K562 (cell line): ENCODE data around the gene RPS6KL1. TPM values are rescaled to one million over a fixed set of nuclear protein-coding genes. Genes with fewer than 3 reads are reported as not detected.

ENCODE experiments used
- ATAC-seq: fragments of 200-7000 bp; cut with Tn5 transposase; 3 replicates; pipeline ENCODE4 v1.9.1; 2020; ENCODE audit warnings: moderate library complexity
- BruUV-seq: library from RNA; stranded (reverse); fragments of 400-500 nt; replicated peaks from 2 replicates; lab custom pipeline; 2021; lab: Mats Ljungman, UMichigan
- CTCF ChIA-PET: fragments of 300-600 bp; formaldehyde crosslinking; extraction: SDS; loops from one replicate; lab custom pipeline; 2021; ENCODE audit warnings: low intra/inter-chr PET ratio; lab: Yijun Ruan, JAX
- POLR2A ChIA-PET: fragments of 300-600, 350-650 bp; sonication (Branson Sonifier 250); formaldehyde crosslinking; extraction: SDS; loops from one replicate; lab custom pipeline; 2021; ENCODE audit warnings: antibody characterized with exemption, inconsistent platforms; lab: Yijun Ruan, JAX
- DNase-seq, 4 experiments: peaks; one replicate each; pipeline versions ENCODE4 v3.0.0 to v3.0.0-alpha.2; 2011 to 2018; ENCODE audit warnings: low spot score in 3 of 4, mixed read lengths in 3 of 4; ENCODE audit errors: extremely low read depth in 1 of 4
- FAIRE-seq: peaks from 2 replicates; lab custom pipeline; 2011; peaks lifted over from hg19 to GRCh38; lab: Jason Lieb, UNC
- H2AFZ ChIP-seq: 2 replicates; pipeline ENCODE4 v1.6.0; 2011; ENCODE audit warnings: low read depth, low read length, control low read depth, inconsistent platforms
- H3K27ac ChIP-seq: fragments of 200-600 bp; 3 replicates; pipeline ENCODE4 v1.8.0; 2011; ENCODE audit warnings: low read depth, mild to moderate bottlenecking, control low read depth, inconsistent platforms, low read length, moderate library complexity, mixed read lengths; ENCODE audit errors: extremely low read depth
- H3K27me3 ChIP-seq, 2 experiments: fragments of 300-600 bp in 1 of 2; 2 replicates in 1 of 2; 3 replicates in 1 of 2; pipeline versions ENCODE4 v1.6.0 to v1.8.0; 2011; ENCODE audit warnings: inconsistent platforms in 2 of 2, low read length in 2 of 2, mild to moderate bottlenecking in 1 of 2, mixed read lengths in 1 of 2, moderate library complexity in 1 of 2; ENCODE audit not compliant: control insufficient read depth in 2 of 2, insufficient read depth in 2 of 2
- H3K36me3 ChIP-seq: fragments of 300-600 bp; 3 replicates; pipeline ENCODE4 v1.8.0; 2011; ENCODE audit warnings: mild to moderate bottlenecking, low read length, inconsistent platforms; ENCODE audit not compliant: control insufficient read depth, insufficient read depth
- H3K4me1 ChIP-seq, 2 experiments: fragments of 200-600 bp in 1 of 2; replicated peaks in 1 of 2; 2 replicates in 1 of 2; 3 replicates in 1 of 2; pipeline versions ENCODE4 v1.5.1 to v1.8.0; 2011; ENCODE audit warnings: inconsistent platforms in 2 of 2, low read length in 2 of 2, mild to moderate bottlenecking in 1 of 2, mixed read lengths in 1 of 2, moderate library complexity in 1 of 2; ENCODE audit not compliant: control insufficient read depth in 2 of 2, insufficient read depth in 2 of 2
- H3K4me2 ChIP-seq: 2 replicates; pipeline ENCODE4 v1.6.1; 2011; ENCODE audit warnings: low read length, control low read depth, inconsistent platforms, mixed read lengths; ENCODE audit not compliant: insufficient read depth
- H3K4me3 ChIP-seq: fragments of 200-600 bp; sonication (generic), shearing (Covaris generic); 2 replicates; pipeline ENCODE4 v1.5.1; 2016; ENCODE audit warnings: control low read depth, inconsistent platforms
- H3K79me2 ChIP-seq: fragments of 200-600 bp; 3 replicates; pipeline ENCODE4 v1.8.0; 2011; ENCODE audit warnings: low read length, inconsistent platforms; ENCODE audit not compliant: control insufficient read depth, insufficient read depth
- H3K9ac ChIP-seq, 2 experiments: 2 replicates each; pipeline versions ENCODE4 v1.6.0 to v1.6.1; 2011; ENCODE audit warnings: low read depth in 2 of 2, low read length in 2 of 2, control low read depth in 1 of 2, inconsistent platforms in 1 of 2, mild to moderate bottlenecking in 1 of 2, mixed read lengths in 1 of 2; ENCODE audit not compliant: insufficient read depth in 1 of 2
- H3K9me1 ChIP-seq: one replicate; pipeline ENCODE4 v1.6.0; 2011; ENCODE audit warnings: inconsistent platforms, mild to moderate bottlenecking, low read length, moderate library complexity; ENCODE audit not compliant: control insufficient read depth, insufficient read depth
- H3K9me3 ChIP-seq: replicated peaks from 2 replicates; pipeline ENCODE4 v1.5.1; 2011; ENCODE audit warnings: low read depth, low read length, inconsistent platforms; ENCODE audit not compliant: control insufficient read depth, insufficient read depth
- H4K20me1 ChIP-seq: replicated peaks from 2 replicates; pipeline ENCODE4 v1.6.1; 2011; ENCODE audit warnings: low read length, inconsistent platforms, mixed read lengths; ENCODE audit not compliant: control insufficient read depth, insufficient read depth
- ESRRB ChIP-seq: fragments of 250-450 bp; sonication (Bioruptor Pico); IDR thresholded peaks from 2 replicates; pipeline ENCODE4 v1.5.0; 2020; ENCODE audit warnings: mild to moderate bottlenecking, moderate library complexity, borderline replicate concordance
- KDM2B ChIP-seq: fragments of 250-450 bp; sonication (Bioruptor Pico); IDR thresholded peaks from 2 replicates; pipeline ENCODE4 v1.8.0; 2021; ENCODE audit warnings: mild to moderate bottlenecking, moderate library complexity
- KDM5B ChIP-seq: fragments of 200-600 bp; sonication (generic); IDR thresholded peaks from 2 replicates; pipeline ENCODE4 v1.6.1; 2012; ENCODE audit warnings: low read depth, mild to moderate bottlenecking, moderate library complexity, low read length, control low read depth, inconsistent platforms; ENCODE audit not compliant: insufficient replicate concordance
- MTA1 ChIP-seq: fragments of 450-650 bp; IDR thresholded peaks from 2 replicates; pipeline ENCODE4 v1.6.1; 2017; ENCODE audit warnings: borderline replicate concordance
- NCOA6 ChIP-seq: fragments of 450-650 bp; IDR thresholded peaks from 2 replicates; pipeline ENCODE4 v1.6.1; 2017; ENCODE audit warnings: mild to moderate bottlenecking
- NFIC ChIP-seq: fragments of 450-650 bp; IDR thresholded peaks from 2 replicates; pipeline ENCODE4 v1.6.1; 2017; ENCODE audit warnings: mild to moderate bottlenecking, inconsistent platforms
- POLR2G ChIP-seq: fragments of 200-400 bp; formaldehyde crosslinking; IDR thresholded peaks from 2 replicates; pipeline ENCODE4 v1.6.1; 2017; ENCODE audit warnings: low read depth, mild to moderate bottlenecking, antibody characterized with exemption, low read length, moderate library complexity
- POLR3G ChIP-seq: IDR thresholded peaks from 2 replicates; pipeline ENCODE4 v1.6.1; 2011; ENCODE audit not compliant: insufficient read length, insufficient replicate concordance; ENCODE audit errors: extremely low read depth
- RNF219 ChIP-seq: fragments of 250-450 bp; sonication (Bioruptor Pico); IDR thresholded peaks from 2 replicates; pipeline ENCODE4 v1.5.0; 2022; ENCODE audit warnings: mild to moderate bottlenecking
- ZFX ChIP-seq: sonication (generic); formaldehyde crosslinking; IDR thresholded peaks from 2 replicates; pipeline ENCODE4 v1.8.0; 2022; ENCODE audit warnings: mild to moderate bottlenecking, missing genetic modification reagents, moderate library complexity
- ZNF134 ChIP-seq: fragments of 250-450 bp; sonication (Bioruptor Pico); conservative IDR thresholded peaks from 2 replicates; pipeline ENCODE4 v1.4.0; 2020
- WGBS: fragments of 100-300 bp; shearing (Covaris generic); methylation state at CpG from one replicate; pipeline ENCODE4 v1.1.6; 2016; ENCODE audit warnings: low coverage, mixed read lengths; ENCODE audit not compliant: insufficient coverage; ENCODE audit errors: missing lambda C conversion rate; 5-methylcytosine and 5-hydroxymethylcytosine counted together
- in situ Hi-C: fragments of 300-500 bp; cut with MboI; formaldehyde crosslinking; loops from 4 replicates; pipeline ENCODE4 v1.15.0; 2018; ENCODE audit warnings: inconsistent platforms, mixed read lengths
- intact Hi-C: fragments of 100-400 bp; cut with micrococcal nuclease; formaldehyde crosslinking; loops from 2 replicates; pipeline ENCODE4 v1.14.2; 2022
- polyA plus RNA-seq, 8 experiments: library from polyadenylated mRNA; depleted of rRNA in 4 of 8; stranded (reverse) in 5 of 8; unstranded in 3 of 8; fragments of >200 nt; fragmentation: Nextera tagmentation in 2 of 8; fragmentation: Illumina TruSeq in 1 of 8; extraction: Ambion mirVana in 2 of 8; extraction: Trizol in 1 of 8; gene quantifications; 2 replicates each; pipeline versions ENCODE4 v1.2.1 to v1.2.3, GENCODE V29; 2011 to 2014; ENCODE audit warnings: inconsistent platforms in 1 of 8, missing spikeins in 1 of 8
- total RNA-seq, 7 experiments: library from RNA; depleted of rRNA in 6 of 7; stranded (reverse); fragments of >200 nt in 6 of 7; fragmentation: Illumina TruSeq in 2 of 7; extraction: Trizol in 2 of 7; gene quantifications; 2 replicates each; pipeline versions ENCODE4 v1.2.1 to v1.2.3, GENCODE V29; 2011 to 2021; ENCODE audit warnings: low replicate concordance in 1 of 7
- TF ChIP-seq, protein P1 (sequence below): sonication (generic); formaldehyde crosslinking; IDR thresholded peaks from 2 replicates; pipeline ENCODE4 v1.8.0; 2022; ENCODE audit warnings: mild to moderate bottlenecking, low read depth, missing genetic modification reagents
- TF ChIP-seq, protein P2 (sequence below): fragments of 450-650 bp; IDR thresholded peaks from 2 replicates; pipeline ENCODE4 v1.6.1; 2018; ENCODE audit not compliant: partially characterized antibody

Gene RPS6KL1
- total and polyA plus RNA-seq, 9 of the 15 experiments (the other 6 are each of a cell fraction or from before 2014, with no cell fraction given): 0.91 to 15.5 (median 8.1) TPM

GRCh38 chr14:74956027-74956279 lies 32.9 kb upstream of the RPS6KL1 start (continued):
- TF ChIP-seq, protein P1, sequence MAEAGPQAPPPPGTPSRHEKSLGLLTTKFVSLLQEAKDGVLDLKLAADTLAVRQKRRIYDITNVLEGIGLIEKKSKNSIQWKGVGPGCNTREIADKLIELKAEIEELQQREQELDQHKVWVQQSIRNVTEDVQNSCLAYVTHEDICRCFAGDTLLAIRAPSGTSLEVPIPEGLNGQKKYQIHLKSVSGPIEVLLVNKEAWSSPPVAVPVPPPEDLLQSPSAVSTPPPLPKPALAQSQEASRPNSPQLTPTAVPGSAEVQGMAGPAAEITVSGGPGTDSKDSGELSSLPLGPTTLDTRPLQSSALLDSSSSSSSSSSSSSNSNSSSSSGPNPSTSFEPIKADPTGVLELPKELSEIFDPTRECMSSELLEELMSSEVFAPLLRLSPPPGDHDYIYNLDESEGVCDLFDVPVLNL (CRISPR knock-in tag): no peak
- TF ChIP-seq ZNF134 (CRISPR knock-in tag) (no peak), ESRRB (CRISPR knock-in tag) (no peak)

DNA sequence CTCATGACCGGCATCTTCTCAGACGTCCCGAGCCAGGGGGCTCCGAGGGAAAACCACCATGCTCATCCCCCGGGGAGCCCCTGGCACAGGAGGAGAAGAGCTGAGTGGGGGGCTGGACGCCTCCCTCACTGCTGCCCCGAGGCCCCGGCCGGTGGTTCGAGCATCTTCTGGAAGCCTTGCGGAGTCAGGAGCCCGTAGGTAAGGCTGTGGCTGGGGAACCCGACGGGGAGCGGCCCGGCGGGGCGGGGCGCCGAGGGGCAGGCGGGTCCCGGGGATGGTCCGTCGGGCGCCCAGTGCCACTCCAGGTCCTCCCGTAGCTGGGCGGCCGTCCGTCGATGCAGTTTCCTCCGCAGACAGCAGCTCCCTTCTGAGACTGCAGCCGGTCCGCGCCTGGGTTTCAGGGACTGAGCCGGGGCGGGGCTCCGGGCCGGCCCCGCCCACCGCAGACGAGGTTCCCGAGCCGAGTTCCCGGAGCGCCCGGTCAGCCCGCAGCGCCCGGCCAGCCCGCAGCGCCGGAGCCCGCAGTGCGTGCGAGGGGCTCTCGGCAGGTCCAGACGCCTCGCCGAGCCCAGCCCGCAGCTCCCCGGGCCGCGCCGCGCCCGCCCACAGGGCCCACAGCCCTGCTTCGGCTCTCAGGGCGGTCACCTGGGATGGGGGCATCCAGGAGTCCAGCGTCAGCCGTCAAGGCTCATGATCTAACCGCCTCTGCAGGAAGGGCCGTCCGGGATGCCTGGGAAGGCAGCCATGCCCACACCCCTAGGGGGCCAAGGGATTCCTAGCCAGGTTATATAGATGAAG lies 32.4 kb upstream of the RPS6KL1 start, which contains the start of gene PGF:
TSS of gene PGF (minus strand) at position 369 of the 798 bp plus-strand sequence. CDS start at position 14, 355 bp downstream.
- no peak within 1 kb of the TSS for H3K27ac ChIP-seq
- H3K79me2 ChIP-seq: no peaks in the 10 kb centered on the region
- WGBS: 5% methylated on average over 15 of the region's 73 CpGs
- in situ Hi-C loops: no loop called here
- H3K27me3 ChIP-seq: no peaks in the 10 kb centered on the region
- H3K4me1 ChIP-seq: peaks cover 0 to 43% of the 10 kb centered on the region in 2 experiments; a peak in 3 of 5 replicates
- H3K9me1 ChIP-seq: no peaks in the 10 kb centered on the region
- DNase-seq (peak; percentile 59 to 80 (median 72)), ATAC-seq (peak; percentile 93), FAIRE-seq (no peak)
- H3K4me3 ChIP-seq: peak within 1 kb of the TSS; percentile 43
- CTCF ChIA-PET: no interaction called here
- H3K9ac ChIP-seq: peak within 1 kb of the TSS; percentile 34 to 87; a peak in 3 of 4 replicates
- H4K20me1 ChIP-seq: no peaks in the 10 kb centered on the region
- no peaks in the 10 kb centered on the region for H3K36me3 ChIP-seq
- POLR2A ChIA-PET: interaction anchor here (0.7 to 1.3 kb wide), 2 partner anchors 9 to 477 kb away, joined by 3 to 8 read pairs; no protein-coding TSS in a partner anchor
- intact Hi-C loops: no loop called here
- H3K4me2 ChIP-seq: peak within 1 kb of the TSS; percentile 52
- peak within 1 kb of the TSS; percentile 74 for H2AFZ ChIP-seq
- BruUV-seq: no TSS peak
- H3K9me3 ChIP-seq: no peaks in the 10 kb centered on the region
- peak; percentile 75 for TF ChIP-seq NCOA6
- TF ChIP-seq POLR3G: no peak
- TF ChIP-seq NFIC: peak; percentile 21; the same call in 1 of the 2 replicates
- TF ChIP-seq, protein P2, sequence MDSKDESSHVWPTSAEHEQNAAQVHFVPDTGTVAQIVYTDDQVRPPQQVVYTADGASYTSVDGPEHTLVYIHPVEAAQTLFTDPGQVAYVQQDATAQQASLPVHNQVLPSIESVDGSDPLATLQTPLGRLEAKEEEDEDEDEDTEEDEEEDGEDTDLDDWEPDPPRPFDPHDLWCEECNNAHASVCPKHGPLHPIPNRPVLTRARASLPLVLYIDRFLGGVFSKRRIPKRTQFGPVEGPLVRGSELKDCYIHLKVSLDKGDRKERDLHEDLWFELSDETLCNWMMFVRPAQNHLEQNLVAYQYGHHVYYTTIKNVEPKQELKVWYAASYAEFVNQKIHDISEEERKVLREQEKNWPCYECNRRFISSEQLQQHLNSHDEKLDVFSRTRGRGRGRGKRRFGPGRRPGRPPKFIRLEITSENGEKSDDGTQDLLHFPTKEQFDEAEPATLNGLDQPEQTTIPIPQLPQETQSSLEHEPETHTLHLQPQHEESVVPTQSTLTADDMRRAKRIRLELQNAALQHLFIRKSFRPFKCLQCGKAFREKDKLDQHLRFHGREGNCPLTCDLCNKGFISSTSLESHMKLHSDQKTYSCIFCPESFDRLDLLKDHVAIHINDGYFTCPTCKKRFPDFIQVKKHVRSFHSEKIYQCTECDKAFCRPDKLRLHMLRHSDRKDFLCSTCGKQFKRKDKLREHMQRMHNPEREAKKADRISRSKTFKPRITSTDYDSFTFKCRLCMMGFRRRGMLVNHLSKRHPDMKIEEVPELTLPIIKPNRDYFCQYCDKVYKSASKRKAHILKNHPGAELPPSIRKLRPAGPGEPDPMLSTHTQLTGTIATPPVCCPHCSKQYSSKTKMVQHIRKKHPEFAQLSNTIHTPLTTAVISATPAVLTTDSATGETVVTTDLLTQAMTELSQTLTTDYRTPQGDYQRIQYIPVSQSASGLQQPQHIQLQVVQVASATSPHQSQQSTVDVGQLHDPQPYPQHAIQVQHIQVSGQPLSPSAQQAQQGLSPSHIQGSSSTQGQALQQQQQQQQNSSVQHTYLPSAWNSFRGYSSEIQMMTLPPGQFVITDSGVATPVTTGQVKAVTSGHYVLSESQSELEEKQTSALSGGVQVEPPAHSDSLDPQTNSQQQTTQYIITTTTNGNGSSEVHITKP: peak; percentile 80
- TF ChIP-seq ZFX (CRISPR knock-in tag): peak; percentile 34; the same call in 1 of the 2 replicates
- peak; percentile 63 for TF ChIP-seq POLR2G
- TF ChIP-seq MTA1: no peak
- peak; percentile 48; the same call in 1 of the 2 replicates for TF ChIP-seq KDM2B (CRISPR knock-in tag)
- no peak for TF ChIP-seq RNF219
- peak; percentile 58 for TF ChIP-seq KDM5B
